Mesothelial cell of epicardium (in vitro differentiated cells): ENCODE data around the gene VWF. TPM values are rescaled to one million over a fixed set of nuclear protein-coding genes. Genes with fewer than 3 reads are reported as not detected.
A peak's percentile ranks its signal among the peaks of the same experiment; 100 is the strongest.

Source experiments
- DNase-seq, 2 experiments: peaks; one replicate each; pipeline ENCODE4 v3.0.0; 2021; ENCODE audit warnings: low spot score in 2 of 2; ENCODE audit not compliant: unreplicated experiment in 2 of 2
- H3K27ac Mint-ChIP-seq: 2 replicates; pipeline ENCODE4 v1.8.0; 2021; ENCODE audit warnings: mixed read lengths
- H3K27me3 Mint-ChIP-seq: 2 replicates; pipeline ENCODE4 v1.8.0; 2021; ENCODE audit warnings: low read depth, mixed read lengths
- H3K36me3 Mint-ChIP-seq: 2 replicates; pipeline ENCODE4 v1.8.0; 2021; ENCODE audit warnings: mixed read lengths
- H3K4me1 Mint-ChIP-seq: 2 replicates; pipeline ENCODE4 v1.8.0; 2021; ENCODE audit warnings: mixed read lengths
- H3K4me3 Mint-ChIP-seq: 2 replicates; pipeline ENCODE4 v1.8.0; 2021; ENCODE audit warnings: mild to moderate bottlenecking, moderate library complexity, mixed read lengths
- H3K9me3 Mint-ChIP-seq: 2 replicates; pipeline ENCODE4 v1.8.0; 2021; ENCODE audit warnings: mixed read lengths
- total RNA-seq: library from RNA; stranded (reverse); gene quantifications from 3 replicates; pipeline ENCODE4 v1.2.1, GENCODE V29; 2021
- TF ChIP-seq, protein P1 (sequence below): fragments of 200-600 bp; sonication (generic); IDR thresholded peaks from one replicate; pipeline ENCODE4 v1.5.0; 2021; ENCODE audit warnings: antibody characterized with exemption; ENCODE audit not compliant: unreplicated experiment

VWF gene
- total RNA-seq, 1 donor from 2014 or later, result 0.31 TPM

DNA sequence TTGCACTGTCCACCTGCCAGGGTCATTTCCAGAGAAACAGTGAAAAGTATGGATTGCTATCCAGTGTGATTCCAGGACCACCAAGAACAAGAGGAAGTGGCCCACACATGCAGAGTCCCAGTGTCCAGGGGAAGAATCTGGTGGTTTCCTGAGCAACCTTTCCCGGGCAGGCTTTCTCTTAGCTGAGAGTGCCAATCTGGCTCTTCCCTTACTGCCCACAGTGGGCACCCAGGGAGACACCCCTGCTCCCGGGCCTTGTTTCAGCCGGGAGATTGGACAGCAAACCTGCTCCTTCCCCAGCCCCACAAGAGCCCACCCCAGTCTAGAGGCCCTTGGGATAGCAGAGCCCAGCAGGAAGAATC, 62.1 kb downstream of the VWF start:
- Mint-ChIP-seq H3K4me1 (peaks cover 19% of the 10 kb centered on the region), H3K27ac (no peak overlapping the region), H3K27me3 (no peaks in the 10 kb centered on the region), H3K36me3 (no peaks in the 10 kb centered on the region), H3K4me3 (no peak overlapping the region), H3K9me3 (no peaks in the 10 kb centered on the region)
- DNase-seq, result no peak
- TF ChIP-seq, protein P1, sequence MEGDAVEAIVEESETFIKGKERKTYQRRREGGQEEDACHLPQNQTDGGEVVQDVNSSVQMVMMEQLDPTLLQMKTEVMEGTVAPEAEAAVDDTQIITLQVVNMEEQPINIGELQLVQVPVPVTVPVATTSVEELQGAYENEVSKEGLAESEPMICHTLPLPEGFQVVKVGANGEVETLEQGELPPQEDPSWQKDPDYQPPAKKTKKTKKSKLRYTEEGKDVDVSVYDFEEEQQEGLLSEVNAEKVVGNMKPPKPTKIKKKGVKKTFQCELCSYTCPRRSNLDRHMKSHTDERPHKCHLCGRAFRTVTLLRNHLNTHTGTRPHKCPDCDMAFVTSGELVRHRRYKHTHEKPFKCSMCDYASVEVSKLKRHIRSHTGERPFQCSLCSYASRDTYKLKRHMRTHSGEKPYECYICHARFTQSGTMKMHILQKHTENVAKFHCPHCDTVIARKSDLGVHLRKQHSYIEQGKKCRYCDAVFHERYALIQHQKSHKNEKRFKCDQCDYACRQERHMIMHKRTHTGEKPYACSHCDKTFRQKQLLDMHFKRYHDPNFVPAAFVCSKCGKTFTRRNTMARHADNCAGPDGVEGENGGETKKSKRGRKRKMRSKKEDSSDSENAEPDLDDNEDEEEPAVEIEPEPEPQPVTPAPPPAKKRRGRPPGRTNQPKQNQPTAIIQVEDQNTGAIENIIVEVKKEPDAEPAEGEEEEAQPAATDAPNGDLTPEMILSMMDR, result no peak

DNA sequence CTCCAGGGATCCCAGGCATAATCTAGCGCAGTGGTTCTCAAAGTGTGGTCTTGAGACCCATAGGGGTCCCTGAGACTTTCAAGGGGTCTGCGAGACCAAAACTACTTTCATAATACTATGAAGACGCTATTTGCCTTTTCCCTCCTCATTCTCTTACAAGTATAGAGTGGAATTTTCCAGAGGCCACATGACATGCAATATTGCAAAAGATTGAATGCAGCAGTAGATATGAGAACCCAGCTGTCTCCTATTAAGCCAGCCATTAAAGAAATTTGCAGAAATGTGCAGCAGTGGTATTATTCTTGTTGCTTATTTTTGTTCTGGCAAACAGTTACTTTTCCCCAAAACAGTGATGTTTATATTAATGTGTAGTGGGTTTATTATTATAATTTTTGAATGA, 62.8 kb downstream of the VWF start:
- Mint-ChIP-seq H3K4me1 (peaks cover 19% of the 10 kb centered on the region), H3K27ac (no peak overlapping the region), H3K9me3 (no peaks in the 10 kb centered on the region), H3K4me3 (no peak overlapping the region), H3K27me3 (no peaks in the 10 kb centered on the region), H3K36me3 (no peaks in the 10 kb centered on the region)
- no peak for DNase-seq
- TF ChIP-seq, protein P1, result no peak

DNA sequence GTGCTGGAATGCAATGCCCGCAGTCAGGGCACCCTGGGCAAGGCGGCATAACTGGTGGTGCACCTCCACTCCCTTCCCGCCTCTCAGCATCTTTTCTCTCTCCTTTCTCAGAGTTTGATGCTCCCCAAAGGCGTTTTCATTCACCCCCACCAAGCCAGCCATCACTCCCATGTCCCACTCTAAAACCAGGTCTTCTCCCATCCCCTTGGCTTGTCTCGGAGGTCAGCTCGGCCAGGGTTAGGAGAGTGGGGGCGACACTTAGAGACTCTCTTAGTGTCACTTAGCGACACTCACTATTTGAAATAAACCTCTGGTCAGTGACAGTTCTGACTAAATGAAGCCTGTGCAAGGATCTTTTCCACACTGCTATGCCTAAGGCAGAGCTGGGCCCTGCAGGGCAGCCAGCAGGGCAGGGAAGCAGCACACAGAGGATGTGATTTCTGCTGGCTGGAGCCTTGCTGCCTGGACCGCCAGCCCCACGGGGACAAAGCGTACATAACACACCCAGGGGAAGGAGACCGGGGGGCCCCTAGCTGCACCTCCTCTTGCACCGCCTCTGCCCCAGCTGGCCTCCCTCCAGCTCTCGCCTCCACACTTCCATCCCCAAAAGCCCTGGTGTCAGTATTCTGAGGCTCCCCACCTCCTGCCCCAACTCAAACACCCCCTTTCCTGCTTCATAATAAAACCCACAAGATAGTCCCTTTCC, 64.5 kb downstream of the VWF start:
- TF ChIP-seq, protein P1, result no peak
- H3K4me1 Mint-ChIP-seq, result peaks cover 19% of the 10 kb centered on the region
- no peaks in the 10 kb centered on the region for H3K9me3 Mint-ChIP-seq
- no peak overlapping the region for H3K27ac Mint-ChIP-seq
- H3K27me3 Mint-ChIP-seq, result peaks cover 2% of the 10 kb centered on the region
- DNase-seq, result no peak
- no peak overlapping the region for H3K4me3 Mint-ChIP-seq
- H3K36me3 Mint-ChIP-seq, result no peaks in the 10 kb centered on the region

DNA sequence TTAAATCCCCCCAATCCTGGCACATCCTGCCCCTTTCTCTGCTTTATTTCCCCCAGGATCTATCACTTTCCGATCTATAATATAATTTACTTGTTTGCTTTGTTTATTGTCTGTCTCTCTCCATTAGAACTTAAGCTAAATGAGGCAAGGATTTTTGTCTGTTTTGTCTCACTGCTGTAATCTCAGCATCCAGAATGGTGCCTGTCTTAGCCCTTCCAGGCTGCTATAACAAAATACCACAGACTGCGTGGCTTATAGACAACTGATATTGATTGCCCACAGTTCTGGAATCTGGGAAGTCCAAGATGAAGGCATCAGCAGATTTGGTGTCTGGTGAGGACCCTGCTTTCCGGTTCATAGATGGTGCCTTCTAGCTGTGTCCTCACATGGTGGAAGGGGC, 65.2 kb downstream of the VWF start:
- H3K9me3 Mint-ChIP-seq, result no peaks in the 10 kb centered on the region
- peaks cover 2% of the 10 kb centered on the region for H3K27me3 Mint-ChIP-seq
- TF ChIP-seq, protein P1, result no peak
- DNase-seq, result no peak
- H3K4me1 Mint-ChIP-seq, result peaks cover 19% of the 10 kb centered on the region
- no peak overlapping the region for H3K4me3 Mint-ChIP-seq
- peak overlapping the region; percentile 10 for H3K27ac Mint-ChIP-seq
- H3K36me3 Mint-ChIP-seq, result no peaks in the 10 kb centered on the region

DNA sequence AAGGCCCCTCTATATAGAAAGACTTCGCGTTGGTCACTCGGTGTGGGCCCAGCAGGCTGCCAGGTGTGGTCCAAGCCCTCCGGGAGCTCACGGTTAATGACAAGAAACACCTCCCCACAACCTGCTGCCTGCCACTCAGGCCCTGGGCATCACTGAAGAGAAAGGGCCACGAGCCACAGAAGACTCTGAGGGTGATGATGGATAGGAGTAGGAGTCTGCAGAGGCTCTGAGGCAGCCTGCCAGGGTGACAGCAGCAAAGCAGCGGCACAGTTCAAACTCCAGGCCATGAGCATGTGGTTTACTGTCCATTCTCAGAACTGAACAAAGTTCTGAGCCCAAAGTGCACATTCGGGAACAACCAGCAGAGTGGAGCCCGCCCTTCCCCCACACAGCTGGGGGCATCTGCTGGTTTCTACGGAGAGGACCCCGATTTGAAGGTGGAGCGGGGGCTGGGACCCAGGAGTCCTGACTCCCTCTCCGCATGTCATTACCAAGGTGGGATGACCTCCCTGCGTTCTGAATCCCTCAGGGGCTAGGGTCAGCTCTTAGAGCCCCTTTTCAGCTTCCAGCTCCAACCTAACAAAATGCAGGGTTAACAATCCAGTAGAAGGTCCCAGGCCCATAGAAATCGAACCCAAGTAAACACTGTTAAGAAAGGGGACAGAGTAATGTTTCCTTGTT, 65.8 kb downstream of the VWF start:
- no peaks in the 10 kb centered on the region for H3K36me3 Mint-ChIP-seq
- H3K27ac Mint-ChIP-seq, result no peak overlapping the region
- TF ChIP-seq, protein P1, result no peak
- no peaks in the 10 kb centered on the region for H3K9me3 Mint-ChIP-seq
- peaks cover 2% of the 10 kb centered on the region for H3K27me3 Mint-ChIP-seq
- H3K4me1 Mint-ChIP-seq, result peaks cover 25% of the 10 kb centered on the region
- no peak overlapping the region for H3K4me3 Mint-ChIP-seq
- no peak for DNase-seq
